IgD-negative memory B cell (primary cell): ENCODE measurements around the gene WHRN. TPM values are rescaled to one million over a fixed set of nuclear protein-coding genes. Genes with fewer than 3 reads are reported as not detected.

Experiments
- H3K27ac Mint-ChIP-seq, 3 donors: one replicate each; pipeline ENCODE4 v1.8.0; 2020 to 2022; ENCODE audit warnings: mild to moderate bottlenecking in 3 of 3, mixed read lengths in 3 of 3, moderate library complexity in 1 of 3
- H3K27me3 Mint-ChIP-seq: one replicate; pipeline ENCODE4 v1.8.0; 2021; ENCODE audit warnings: mixed read lengths
- H3K36me3 Mint-ChIP-seq: one replicate; pipeline ENCODE4 v1.8.0; 2020; ENCODE audit warnings: mild to moderate bottlenecking, mixed read lengths
- H3K4me1 Mint-ChIP-seq, 3 donors: one replicate each; pipeline ENCODE4 v1.8.0; 2020 to 2022; ENCODE audit warnings: mixed read lengths in 3 of 3, mild to moderate bottlenecking in 1 of 3
- H3K4me3 Mint-ChIP-seq, 4 donors: one replicate each; pipeline ENCODE4 v1.8.0; 2020 to 2022; ENCODE audit warnings: mild to moderate bottlenecking in 4 of 4, mixed read lengths in 4 of 4, moderate library complexity in 3 of 4
- H3K9me3 Mint-ChIP-seq, 3 donors: one replicate each; pipeline ENCODE4 v1.8.0; 2020 to 2021; ENCODE audit warnings: mixed read lengths in 3 of 3, mild to moderate bottlenecking in 1 of 3
- polyA plus RNA-seq: library from polyadenylated mRNA; unstranded; fragments of 300-500 nt; fragmentation: Illumina TruSeq; gene quantifications from one replicate; pipeline ENCODE4 v1.2.3, GENCODE V29; 2021

The WHRN gene
- polyA plus RNA-seq, 1 donor from 2014 or later = 0.89 TPM

DNA sequence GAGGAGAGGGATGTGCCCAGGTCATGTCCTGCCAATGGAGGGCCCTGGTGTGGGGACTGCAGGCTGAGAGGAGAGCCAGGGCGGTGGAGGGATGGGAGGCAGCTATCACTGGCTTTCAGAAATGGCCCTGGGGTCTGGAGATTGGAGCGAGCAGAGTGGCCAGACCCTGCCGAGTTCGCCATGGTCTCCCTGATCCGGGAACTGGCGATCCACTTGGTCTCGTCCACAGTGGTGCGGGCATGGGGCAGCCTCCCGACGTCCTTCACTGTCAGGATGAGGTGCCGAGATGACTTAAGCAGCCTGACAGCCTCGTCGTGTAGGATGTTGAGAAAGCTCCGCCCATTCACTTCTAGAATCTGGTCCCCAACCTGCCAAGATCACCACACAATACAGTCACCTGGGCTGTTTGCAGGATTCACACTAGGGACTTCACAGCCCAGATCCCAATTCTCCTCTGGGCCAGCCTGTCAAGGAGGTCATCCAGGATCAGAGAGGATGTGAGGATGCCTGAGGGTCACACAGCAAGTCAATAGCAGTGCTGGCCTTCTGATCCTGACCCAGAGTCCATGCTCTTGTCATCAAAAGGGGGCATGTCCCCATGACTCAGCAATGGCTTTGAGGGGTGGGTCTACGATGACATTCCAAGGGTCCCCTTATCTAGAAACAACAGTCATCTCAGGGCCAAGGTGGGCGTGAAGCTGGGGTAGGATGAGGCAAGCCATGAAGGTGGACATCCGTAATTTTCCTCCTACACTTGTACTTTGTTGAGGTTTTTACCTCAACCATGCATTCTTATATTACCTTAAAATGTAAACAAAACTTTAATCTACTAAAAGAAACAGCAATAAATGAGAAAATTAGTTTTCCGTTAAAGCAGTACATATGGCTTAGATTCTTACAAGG, 79.0 kb downstream of the WHRN start:
- Mint-ChIP-seq H3K27me3 (no peaks in the 10 kb centered on the region), H3K4me1 (no peaks in the 10 kb centered on the region), H3K36me3 (peaks cover 7% of the 10 kb centered on the region), H3K27ac (peak overlapping the region in 1 of 3 donors; percentile 44), H3K9me3 (no peaks in the 10 kb centered on the region), H3K4me3 (no peak overlapping the region)

GRCh38 chr9:114425126-114425525, 80.1 kb downstream of the WHRN start:
- no peak overlapping the region for H3K4me3 Mint-ChIP-seq
- H3K9me3 Mint-ChIP-seq = no peaks in the 10 kb centered on the region
- no peaks in the 10 kb centered on the region for H3K4me1 Mint-ChIP-seq
- H3K27me3 Mint-ChIP-seq = no peaks in the 10 kb centered on the region
- no peak overlapping the region for H3K27ac Mint-ChIP-seq
- peaks cover 7% of the 10 kb centered on the region for H3K36me3 Mint-ChIP-seq

- Mint-ChIP-seq H3K36me3 (peaks cover 6% of the 10 kb centered on the region), H3K27ac (no peak overlapping the region), H3K9me3 (no peaks in the 10 kb centered on the region), H3K4me3 (no peak overlapping the region), H3K27me3 (no peaks in the 10 kb centered on the region), H3K4me1 (no peaks in the 10 kb centered on the region)
Measured at GRCh38 chr9:114424126-114424525, 81.1 kb downstream of the WHRN start.

DNA sequence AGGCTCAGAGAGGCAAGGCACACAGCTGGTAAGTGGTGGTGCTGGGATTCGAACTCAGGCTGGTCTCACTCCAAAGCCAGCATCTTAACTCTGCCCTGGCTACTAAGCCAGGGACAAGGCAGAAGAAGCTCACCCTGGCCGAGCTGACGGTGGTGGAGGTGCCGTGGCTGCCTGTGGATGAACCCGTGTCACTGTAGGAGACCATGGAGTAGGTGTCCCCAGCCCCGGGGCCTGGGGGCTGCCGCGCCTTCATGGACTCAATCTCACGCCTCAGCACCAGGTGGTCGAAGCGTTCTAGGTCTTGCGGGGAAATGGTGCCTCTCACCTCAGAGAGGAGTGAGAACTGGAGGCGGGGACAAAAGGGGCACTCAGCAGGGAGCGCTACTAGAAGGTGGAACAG, 82.1 kb downstream of the WHRN start:
- peaks cover 0 to 2% (median 0%) of the 10 kb centered on the region in 3 donors for H3K4me1 Mint-ChIP-seq
- no peaks in the 10 kb centered on the region for H3K9me3 Mint-ChIP-seq
- no peaks in the 10 kb centered on the region for H3K27me3 Mint-ChIP-seq
- no peak overlapping the region for H3K27ac Mint-ChIP-seq
- peaks cover 6% of the 10 kb centered on the region for H3K36me3 Mint-ChIP-seq
- no peak overlapping the region for H3K4me3 Mint-ChIP-seq

- H3K27me3 Mint-ChIP-seq = no peaks in the 10 kb centered on the region
- H3K36me3 Mint-ChIP-seq = peaks cover 6% of the 10 kb centered on the region
- H3K4me1 Mint-ChIP-seq = peaks cover 0 to 3% (median 2%) of the 10 kb centered on the region in 3 donors
- H3K27ac Mint-ChIP-seq = no peak overlapping the region
- no peak overlapping the region for H3K4me3 Mint-ChIP-seq
- H3K9me3 Mint-ChIP-seq = no peaks in the 10 kb centered on the region
Measured at GRCh38 chr9:114421147-114421546, 84.1 kb downstream of the WHRN start.

GRCh38 chr9:114419796-114420195, 85.5 kb downstream of the WHRN start:
- H3K4me3 Mint-ChIP-seq = no peak overlapping the region
- peaks cover 0 to 3% (median 2%) of the 10 kb centered on the region in 3 donors for H3K4me1 Mint-ChIP-seq
- peak overlapping the region in 1 of 3 donors; percentile 73 for H3K27ac Mint-ChIP-seq
- H3K9me3 Mint-ChIP-seq = no peaks in the 10 kb centered on the region
- H3K27me3 Mint-ChIP-seq = no peaks in the 10 kb centered on the region
- H3K36me3 Mint-ChIP-seq = peaks cover 8% of the 10 kb centered on the region

- H3K4me3 Mint-ChIP-seq = no peak overlapping the region
- H3K9me3 Mint-ChIP-seq = no peaks in the 10 kb centered on the region
- no peaks in the 10 kb centered on the region for H3K27me3 Mint-ChIP-seq
- peaks cover 5% of the 10 kb centered on the region for H3K36me3 Mint-ChIP-seq
- H3K27ac Mint-ChIP-seq = no peak overlapping the region
- peaks cover 0 to 4% (median 3%) of the 10 kb centered on the region in 3 donors for H3K4me1 Mint-ChIP-seq
Measured at GRCh38 chr9:114418053-114418452, 87.2 kb downstream of the WHRN start.

- H3K36me3 Mint-ChIP-seq = peaks cover 5% of the 10 kb centered on the region
- H3K27ac Mint-ChIP-seq = peak overlapping the region in 1 of 3 donors; percentile 71
- no peaks in the 10 kb centered on the region for H3K27me3 Mint-ChIP-seq
- H3K4me1 Mint-ChIP-seq = peaks cover 0 to 4% (median 3%) of the 10 kb centered on the region in 3 donors
- H3K4me3 Mint-ChIP-seq = no peak overlapping the region
- H3K9me3 Mint-ChIP-seq = no peaks in the 10 kb centered on the region
Measured at GRCh38 chr9:114417511-114417910, 87.8 kb downstream of the WHRN start.

DNA sequence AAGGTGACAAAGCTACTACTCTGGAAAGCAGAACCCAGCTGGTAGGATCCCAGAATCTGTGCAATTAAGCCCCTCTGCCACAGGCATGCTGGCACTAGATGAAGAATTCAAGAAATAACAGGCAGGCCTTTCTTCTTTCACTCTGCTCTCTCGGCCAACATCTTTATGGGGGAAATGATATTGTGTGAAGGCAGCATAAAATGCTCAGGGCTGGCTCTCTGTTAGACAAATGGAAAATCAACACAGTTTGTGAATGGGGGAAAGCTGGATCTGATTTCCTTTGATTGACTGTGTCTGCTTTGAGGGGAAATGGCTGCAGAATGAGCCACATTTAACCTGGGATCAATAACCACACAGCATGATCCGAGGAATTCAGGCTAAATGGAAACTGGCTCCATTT, 88.4 kb downstream of the WHRN start:
- H3K27ac Mint-ChIP-seq = peak overlapping the region in 1 of 3 donors; percentile 71
- H3K4me3 Mint-ChIP-seq = no peak overlapping the region
- H3K27me3 Mint-ChIP-seq = no peaks in the 10 kb centered on the region
- H3K4me1 Mint-ChIP-seq = peaks cover 0 to 4% (median 3%) of the 10 kb centered on the region in 3 donors
- peaks cover 5% of the 10 kb centered on the region for H3K36me3 Mint-ChIP-seq
- no peaks in the 10 kb centered on the region for H3K9me3 Mint-ChIP-seq

DNA sequence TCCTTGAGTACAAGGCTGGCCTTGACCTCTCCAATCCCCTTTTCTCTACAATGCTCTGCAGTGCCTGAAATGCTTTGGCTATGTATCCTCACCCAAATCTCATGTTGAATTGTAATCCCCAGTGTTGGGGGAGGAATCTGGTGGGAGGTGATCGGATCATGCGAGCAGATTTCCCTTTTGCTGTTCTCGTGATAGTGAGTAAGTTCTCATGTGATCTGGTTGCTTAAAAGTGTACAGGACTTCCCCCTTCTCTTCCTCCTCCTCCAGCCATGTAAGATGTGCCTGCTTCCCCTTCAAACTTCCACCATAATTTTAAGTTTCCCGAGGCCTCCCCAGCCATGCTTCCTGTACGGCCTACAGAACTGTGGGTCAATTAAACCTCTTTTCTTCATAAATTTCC, 89.0 kb downstream of the WHRN start:
- Mint-ChIP-seq H3K27ac (peak overlapping the region in 1 of 3 donors; percentile 48), H3K9me3 (no peaks in the 10 kb centered on the region), H3K4me3 (no peak overlapping the region), H3K27me3 (no peaks in the 10 kb centered on the region), H3K4me1 (peaks cover 0 to 4% (median 3%) of the 10 kb centered on the region in 3 donors), H3K36me3 (peaks cover 5% of the 10 kb centered on the region)

- Mint-ChIP-seq H3K27ac (no peak overlapping the region), H3K27me3 (no peaks in the 10 kb centered on the region), H3K9me3 (no peaks in the 10 kb centered on the region), H3K4me1 (peaks cover 0 to 4% (median 3%) of the 10 kb centered on the region in 3 donors), H3K4me3 (peak overlapping the region in 1 of 4 donors; percentile 54), H3K36me3 (peaks cover 5% of the 10 kb centered on the region)
Measured at GRCh38 chr9:114414346-114414745, 90.9 kb downstream of the WHRN start.

GRCh38 chr9:114413861-114414301, 91.4 kb downstream of the WHRN start:
- Mint-ChIP-seq H3K27me3 (no peaks in the 10 kb centered on the region), H3K9me3 (no peaks in the 10 kb centered on the region), H3K36me3 (peaks cover 5% of the 10 kb centered on the region)

GRCh38 chr9:114412048-114412683, 93.1 kb downstream of the WHRN start:
- H3K36me3 Mint-ChIP-seq = peaks cover 5% of the 10 kb centered on the region
- H3K27me3 Mint-ChIP-seq = no peaks in the 10 kb centered on the region
- H3K4me1 Mint-ChIP-seq = peaks cover 0 to 3% (median 2%) of the 10 kb centered on the region in 3 donors
- H3K4me3 Mint-ChIP-seq = no peak overlapping the region
- no peak overlapping the region for H3K27ac Mint-ChIP-seq
- no peaks in the 10 kb centered on the region for H3K9me3 Mint-ChIP-seq

More at GRCh38 chr9:114413861-114414301, 91.4 kb downstream of the WHRN start:
- no peak overlapping the region for H3K27ac Mint-ChIP-seq
- H3K4me1 Mint-ChIP-seq = peaks cover 0 to 4% (median 3%) of the 10 kb centered on the region in 3 donors
- no peak overlapping the region for H3K4me3 Mint-ChIP-seq

GRCh38 chr9:114411452-114411851, 93.8 kb downstream of the WHRN start:
- Mint-ChIP-seq H3K27ac (no peak overlapping the region), H3K4me1 (peaks cover 0 to 2% (median under 1%) of the 10 kb centered on the region in 3 donors), H3K9me3 (no peaks in the 10 kb centered on the region), H3K36me3 (peaks cover 5% of the 10 kb centered on the region), H3K27me3 (no peaks in the 10 kb centered on the region), H3K4me3 (no peak overlapping the region)

GRCh38 chr9:114410910-114411309, 94.4 kb downstream of the WHRN start:
- Mint-ChIP-seq H3K4me1 (peaks cover 0 to 2% (median 0%) of the 10 kb centered on the region in 3 donors), H3K27me3 (no peaks in the 10 kb centered on the region), H3K36me3 (peaks cover 5% of the 10 kb centered on the region), H3K4me3 (no peak overlapping the region), H3K9me3 (no peaks in the 10 kb centered on the region), H3K27ac (no peak overlapping the region)
